Endometrium (tissue), 2 donors: Measurements from ENCODE around the gene TBC1D16.
"Not testable (repeated sequence)": the region's sequence is repeated elsewhere in the genome, so short reads cannot be mapped to it uniquely, and the experiment has no call there.

Experiments used
- FAIRE-seq: peaks from 2 replicates; lab custom pipeline; 2012; peaks lifted over from hg19 to GRCh38; lab: Jason Lieb, UNC
- donor health status: control.
- donor health status: control.

Gene TBC1D16

GRCh38 chr17:79913451-79913850, 122.2 kb downstream of the TBC1D16 start:
- no peak for FAIRE-seq

- no peak for FAIRE-seq
These were observed 122.9 kb downstream of the TBC1D16 start for GRCh38 chr17:79912552-79913330.

- no peak for FAIRE-seq
These were observed 124.0 kb downstream of the TBC1D16 start for GRCh38 chr17:79911430-79912399.

GRCh38 chr17:79910985-79911361, 124.7 kb downstream of the TBC1D16 start:
- FAIRE-seq: no peak

GRCh38 chr17:79909121-79909520, 126.6 kb downstream of the TBC1D16 start:
- FAIRE-seq: no peak

GRCh38 chr17:79907850-79908249, 127.8 kb downstream of the TBC1D16 start:
- FAIRE-seq: no peak

GRCh38 chr17:79907217-79907715, 128.4 kb downstream of the TBC1D16 start:
- no peak for FAIRE-seq

GRCh38 chr17:79905832-79906231, 129.8 kb downstream of the TBC1D16 start:
- FAIRE-seq: no peak

GRCh38 chr17:79904865-79905264, 130.8 kb downstream of the TBC1D16 start:
- no peak for FAIRE-seq

- FAIRE-seq: no peak
These were observed 133.4 kb downstream of the TBC1D16 start for GRCh38 chr17:79902146-79902791.

- no peak for FAIRE-seq
These were observed 134.5 kb downstream of the TBC1D16 start for GRCh38 chr17:79901131-79901530.

GRCh38 chr17:79899584-79899983, 136.1 kb downstream of the TBC1D16 start:
- no peak for FAIRE-seq

GRCh38 chr17:79897243-79898063, 138.2 kb downstream of the TBC1D16 start:
- no peak for FAIRE-seq

- not testable (repeated sequence) for FAIRE-seq
These were observed 142.2 kb downstream of the TBC1D16 start for GRCh38 chr17:79893457-79893856.

GRCh38 chr17:79892457-79893241, 143.0 kb downstream of the TBC1D16 start:
- FAIRE-seq: no peak

- FAIRE-seq: no peak
These were observed 144.4 kb downstream of the TBC1D16 start for GRCh38 chr17:79891113-79891730.

GRCh38 chr17:79890706-79891105, 145.0 kb downstream of the TBC1D16 start:
- FAIRE-seq: no peak

GRCh38 chr17:79888811-79889634, 146.6 kb downstream of the TBC1D16 start:
- no peak for FAIRE-seq

GRCh38 chr17:79888009-79888540, 147.6 kb downstream of the TBC1D16 start:
- FAIRE-seq: no peak
